Fibroblast of skin of left quadriceps (primary cell): ENCODE data around the gene CLMN.

Source experiments
- DNase-seq, 2 experiments: peaks; one replicate each; pipeline ENCODE4 v3.0.0-alpha.2; 2013; ENCODE audit warnings: low read depth in 2 of 2

The CLMN gene

DNA sequence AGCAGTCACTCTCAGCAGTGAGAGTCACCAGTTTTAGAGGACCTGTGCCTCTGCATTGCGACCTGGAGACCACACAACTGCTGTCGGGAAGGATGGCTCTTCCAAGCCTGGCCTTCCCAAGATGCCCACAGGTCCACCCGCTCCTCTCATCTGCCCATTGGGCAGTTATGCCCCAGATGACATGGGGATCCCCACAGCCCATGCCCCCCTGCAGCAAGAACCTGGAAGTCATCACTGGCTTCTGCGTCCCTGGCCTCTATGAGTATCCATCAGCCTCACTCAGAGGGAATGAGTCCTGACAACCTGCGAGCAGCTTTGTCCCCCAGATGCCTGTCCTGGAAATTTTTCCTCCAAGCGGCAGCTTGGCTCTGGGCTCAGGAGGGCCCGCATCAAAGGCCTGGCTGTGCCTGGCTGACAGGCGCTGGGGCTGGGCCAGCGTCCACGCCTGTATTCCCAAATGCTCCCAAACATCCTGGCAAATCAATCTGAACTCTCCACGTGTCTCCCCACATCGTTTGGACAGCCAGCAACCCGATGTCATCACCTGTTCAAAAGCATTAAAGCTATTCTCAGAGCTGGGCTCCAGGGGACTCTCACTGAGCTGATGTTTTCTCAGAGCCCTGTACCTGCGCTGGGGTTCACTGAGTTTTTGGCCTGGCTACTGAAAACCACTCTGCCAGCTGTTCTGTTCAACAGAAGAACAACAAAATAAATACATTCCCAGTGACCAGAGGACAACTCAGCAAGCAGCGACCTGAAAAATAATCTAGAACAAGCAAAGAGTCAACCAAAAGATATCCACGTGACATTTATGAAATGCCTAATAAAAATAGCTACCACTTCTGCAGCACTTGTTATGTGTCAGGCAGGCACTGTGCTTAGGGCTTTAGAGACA lies 57.8 kb downstream of the CLMN start:
- no peak for DNase-seq

DNA sequence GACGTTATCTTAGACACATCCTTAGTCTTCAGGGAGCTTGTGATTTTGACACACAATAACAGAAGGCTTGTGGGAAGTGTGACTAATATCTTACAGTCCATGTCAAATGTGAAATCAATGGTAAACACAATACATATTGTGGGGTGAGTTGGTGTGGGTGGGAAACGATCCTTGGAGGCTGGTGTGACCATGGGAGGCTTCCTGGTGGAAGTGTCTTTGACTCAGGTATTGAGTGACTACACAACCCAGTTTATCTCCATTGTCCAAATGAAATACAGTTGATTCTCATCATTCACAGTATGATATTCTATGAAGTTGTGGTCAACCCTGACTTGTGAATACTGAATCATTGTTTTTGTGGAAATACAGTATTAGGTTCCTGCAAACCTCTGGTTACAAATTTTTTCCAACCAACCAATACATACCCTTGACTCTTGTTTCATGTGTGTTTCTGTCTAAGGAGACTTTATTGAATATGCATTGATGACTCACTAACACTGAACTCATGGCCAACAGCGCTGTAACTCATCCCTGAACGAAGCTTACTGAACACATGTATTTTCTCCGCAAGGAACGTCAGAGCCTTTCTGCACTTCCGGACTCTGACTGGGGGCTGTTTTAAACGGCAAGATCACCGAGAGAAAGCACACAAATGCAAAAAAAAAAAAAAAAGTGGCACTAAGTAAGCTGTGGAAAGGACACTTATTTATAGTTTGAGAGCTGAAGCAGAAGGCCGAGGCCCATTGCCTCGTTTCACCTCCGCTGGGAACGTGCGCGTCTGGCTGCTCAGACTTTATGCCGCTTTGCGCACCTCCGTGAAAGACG lies 59.0 kb downstream of the CLMN start:
- DNase-seq: peak; percentile 87 to 89

DNA sequence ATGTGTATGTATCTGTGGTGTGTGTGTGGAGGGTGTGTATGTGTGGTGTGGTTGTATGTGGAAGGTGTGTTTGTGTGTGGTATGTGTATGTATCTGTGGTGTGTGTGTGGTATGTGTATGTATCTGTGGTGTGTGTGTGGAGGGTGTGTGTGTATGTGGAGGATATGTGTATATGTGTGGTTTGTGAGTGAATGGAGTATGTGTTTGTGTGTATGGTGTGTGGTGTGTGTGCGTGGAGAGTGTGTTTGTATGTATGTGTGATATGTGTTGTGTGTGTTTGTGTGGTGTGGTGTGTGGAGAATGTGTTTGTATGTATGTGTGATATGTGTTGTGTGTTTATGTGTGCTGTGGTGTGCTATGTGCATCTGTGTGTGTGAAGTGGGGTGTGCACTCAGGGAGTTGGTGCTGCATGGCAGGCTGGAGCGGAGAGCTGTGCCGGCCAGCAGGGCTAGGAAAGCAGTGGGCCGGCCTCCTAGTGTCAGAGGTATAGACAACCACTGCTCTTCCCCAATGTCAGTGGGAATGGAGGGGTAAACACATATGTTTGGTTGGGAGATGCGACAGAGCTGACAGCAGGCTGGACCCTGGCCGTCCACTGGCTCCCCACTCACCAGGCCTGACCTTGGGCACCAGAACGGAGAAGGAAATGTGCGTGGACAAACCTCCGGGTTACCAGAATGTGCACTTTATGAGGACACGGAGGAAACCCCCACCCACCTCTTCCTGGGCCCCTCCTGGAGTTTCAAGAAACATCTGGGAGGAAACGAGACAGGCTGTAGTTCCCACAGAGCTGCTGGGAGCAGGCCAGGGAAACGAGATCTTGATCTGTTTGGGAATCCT lies 60.7 kb downstream of the CLMN start:
- no peak for DNase-seq

DNA sequence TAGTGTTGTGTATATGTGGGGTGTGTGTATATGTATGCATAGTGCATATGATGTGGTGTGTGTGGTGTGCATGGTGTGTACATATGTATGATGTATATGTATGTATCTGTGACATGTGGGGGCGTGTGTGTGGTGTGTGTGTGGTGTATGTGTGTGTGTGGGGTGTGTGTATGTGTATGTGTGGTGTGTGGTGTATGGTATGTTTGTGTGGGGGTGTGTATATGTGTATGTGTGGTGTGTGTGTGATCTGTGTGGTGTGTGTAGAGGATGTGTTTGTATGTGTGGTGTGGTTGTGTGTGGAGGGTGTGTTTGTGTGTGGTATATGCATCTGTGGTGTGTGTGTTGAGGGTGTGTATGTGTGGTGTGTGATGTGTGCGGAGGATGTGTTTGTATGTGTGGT lies 61.6 kb downstream of the CLMN start:
- DNase-seq: no peak

DNA sequence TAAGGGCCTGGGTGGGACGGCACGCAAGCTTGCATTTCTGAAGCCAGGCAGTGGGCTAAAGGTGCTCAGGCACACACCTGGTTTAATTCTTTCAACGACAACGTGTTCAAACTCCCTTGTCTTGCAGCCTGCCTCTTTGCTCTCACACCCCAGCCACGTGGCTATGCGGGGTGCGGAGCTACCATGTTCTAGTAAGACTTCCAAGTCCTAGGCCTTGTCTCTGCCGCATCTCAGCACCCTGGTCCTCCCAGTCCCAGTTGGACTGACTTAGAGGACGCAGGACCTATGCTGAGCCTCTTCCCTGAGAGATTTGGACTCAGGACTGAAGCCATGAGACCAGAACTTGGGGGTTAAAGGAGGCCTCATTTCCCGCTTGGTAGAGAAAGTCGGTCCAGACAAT lies 62.2 kb downstream of the CLMN start:
- DNase-seq: no peak

DNA sequence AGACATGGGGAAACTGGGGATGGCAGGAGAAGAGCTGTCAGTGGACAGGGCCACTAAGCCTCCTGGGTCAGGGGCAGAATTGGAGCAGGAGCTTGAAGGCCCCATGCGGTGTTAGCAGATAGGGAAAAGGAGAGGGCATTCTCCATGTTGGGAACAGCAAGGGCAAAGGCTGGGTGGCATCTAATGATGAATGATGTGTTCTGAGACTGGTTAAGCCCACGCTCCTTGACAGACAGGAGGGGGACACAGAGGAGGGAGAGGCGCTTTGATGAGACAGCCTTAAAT lies 63.0 kb downstream of the CLMN start:
- no peak for DNase-seq

DNA sequence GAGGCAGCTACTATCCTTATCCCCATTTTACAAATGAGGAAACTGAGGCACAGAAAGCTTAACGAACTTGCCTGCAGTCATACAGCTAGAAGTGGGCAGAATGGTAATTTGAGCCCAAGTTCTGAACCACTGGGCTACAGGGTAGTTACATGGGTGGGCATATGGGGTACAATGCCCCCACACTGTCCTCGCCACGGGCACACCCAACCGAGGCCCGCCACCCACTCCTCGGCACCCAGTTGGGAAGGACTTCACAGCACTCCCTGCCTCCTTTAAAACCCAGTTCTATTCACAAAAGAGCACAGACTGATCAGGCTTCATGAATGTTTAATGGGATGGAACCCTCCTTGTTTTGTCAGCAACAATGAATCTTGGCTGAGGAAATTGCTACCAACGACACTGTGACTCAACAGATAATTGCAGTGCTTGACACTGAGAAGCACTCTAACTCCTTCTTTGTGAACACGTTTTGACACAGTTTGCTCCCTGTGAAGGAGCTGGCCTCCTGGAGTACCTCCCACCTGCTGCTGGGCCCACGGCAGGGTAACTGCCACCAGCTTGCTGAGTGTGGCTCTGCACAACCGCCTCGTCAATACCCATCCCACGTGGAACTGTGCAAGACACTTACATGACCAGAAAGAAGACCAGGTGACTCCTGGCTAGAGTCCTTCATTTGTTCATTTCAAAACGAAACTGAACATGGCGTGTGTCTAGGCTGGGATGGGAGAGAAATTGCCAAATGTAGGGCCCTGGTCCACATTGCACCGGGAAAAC lies 63.5 kb downstream of the CLMN start:
- DNase-seq: no peak

DNA sequence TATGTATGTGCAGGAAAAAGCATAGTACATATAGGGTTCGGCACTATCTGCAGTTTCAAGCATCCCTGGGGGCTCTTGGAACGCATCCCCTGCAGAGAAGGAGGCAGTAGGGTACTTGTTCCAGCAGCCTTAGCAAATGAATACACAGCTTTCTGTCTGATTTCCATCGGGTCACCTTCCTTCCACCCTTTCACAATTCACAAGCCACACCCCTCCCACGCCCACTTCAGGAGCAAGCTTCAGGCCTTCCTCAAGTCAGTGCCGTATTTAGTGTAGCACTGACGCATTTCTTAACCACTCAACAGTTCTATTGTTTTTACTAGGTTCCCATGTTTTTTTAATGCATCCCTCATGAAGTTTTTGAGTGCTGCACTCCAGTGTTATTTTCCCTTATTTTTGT lies 64.2 kb downstream of the CLMN start:
- DNase-seq: peak in 1 of 2 experiments; percentile 38

DNA sequence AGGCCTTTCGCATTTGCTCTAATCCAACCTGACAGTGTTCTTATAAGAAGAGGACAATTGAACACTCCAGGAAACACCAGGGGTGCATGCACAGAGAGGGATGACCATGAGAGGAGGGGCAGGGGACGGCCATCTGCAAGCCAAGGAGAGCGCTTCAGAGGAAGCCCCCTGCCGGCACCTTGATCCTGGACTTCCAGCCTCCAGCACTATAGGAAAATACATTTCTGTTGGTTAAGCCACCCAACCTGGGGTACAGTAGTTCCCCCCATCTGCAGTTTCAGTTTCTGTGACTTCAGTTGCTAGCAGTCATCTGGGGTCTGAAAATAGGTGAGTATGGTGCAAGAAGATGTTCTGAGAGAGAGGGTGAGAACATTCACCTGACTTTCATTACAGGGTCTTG lies 64.7 kb downstream of the CLMN start:
- no peak for DNase-seq

DNA sequence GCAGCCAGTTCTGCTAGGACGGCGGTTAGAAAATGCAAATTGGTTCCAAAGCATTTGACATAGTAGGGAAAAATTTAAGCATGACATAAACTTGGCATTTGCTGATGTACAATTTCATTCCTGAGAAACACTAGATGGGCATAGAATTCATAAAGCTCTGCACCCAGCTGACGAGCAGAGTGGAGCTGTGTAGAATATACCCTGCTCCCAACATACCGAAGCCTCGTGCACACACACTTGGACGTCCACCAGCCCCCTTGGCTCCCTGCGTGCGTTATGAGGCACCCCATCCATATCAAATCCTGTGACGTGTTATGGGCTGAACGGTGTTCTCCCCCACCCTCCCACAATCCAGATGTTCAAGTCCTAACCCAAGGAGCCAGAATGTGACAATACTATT lies 65.4 kb downstream of the CLMN start:
- no peak for DNase-seq

DNA sequence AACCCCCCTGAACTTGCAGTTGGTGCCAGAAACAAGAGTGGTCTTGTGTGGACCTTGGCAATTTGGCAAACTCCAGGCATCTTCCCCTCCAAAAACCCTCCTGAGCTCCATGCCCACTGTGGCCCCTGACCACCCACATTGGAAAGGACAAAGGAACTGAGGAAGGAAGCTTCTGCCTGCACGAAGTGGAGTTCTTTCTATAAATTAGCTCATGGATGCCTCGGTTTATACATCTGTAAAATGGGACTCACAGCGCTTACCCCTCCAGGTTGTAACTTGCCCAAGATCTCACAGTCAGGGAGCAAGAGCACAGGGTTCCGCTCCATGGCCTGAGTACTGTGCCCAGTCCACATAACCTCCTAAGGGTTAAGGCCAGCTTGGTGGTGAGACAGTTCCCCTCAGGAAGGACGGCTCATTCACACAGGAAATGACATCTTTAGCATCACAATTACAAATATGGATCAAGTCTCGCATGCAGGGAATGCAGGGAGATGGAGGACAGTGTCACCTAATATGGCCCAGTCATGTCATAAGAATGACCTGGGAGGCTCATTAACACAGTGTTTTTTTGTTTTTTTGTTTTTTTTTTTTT lies 66.6 kb downstream of the CLMN start:
- DNase-seq: no peak

DNA sequence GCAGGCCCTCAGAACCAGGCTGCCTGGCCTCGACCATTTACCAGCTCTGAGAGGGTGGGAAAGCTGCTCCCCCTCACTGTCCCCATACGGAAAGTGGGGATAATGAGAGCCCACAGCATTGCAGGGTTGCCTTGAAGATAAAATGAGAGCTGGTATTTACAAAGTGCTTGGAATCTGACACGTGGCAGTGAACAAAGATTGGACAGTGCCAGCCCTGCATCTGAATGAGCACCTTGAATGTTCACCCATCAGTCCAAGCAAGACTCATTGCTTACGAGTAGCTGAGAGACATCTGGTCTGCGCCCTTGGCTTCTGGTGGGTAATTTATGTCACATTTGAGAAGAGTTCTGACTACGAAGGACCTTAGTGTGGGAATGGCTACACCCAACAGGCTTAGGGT lies 67.5 kb downstream of the CLMN start:
- no peak for DNase-seq

DNA sequence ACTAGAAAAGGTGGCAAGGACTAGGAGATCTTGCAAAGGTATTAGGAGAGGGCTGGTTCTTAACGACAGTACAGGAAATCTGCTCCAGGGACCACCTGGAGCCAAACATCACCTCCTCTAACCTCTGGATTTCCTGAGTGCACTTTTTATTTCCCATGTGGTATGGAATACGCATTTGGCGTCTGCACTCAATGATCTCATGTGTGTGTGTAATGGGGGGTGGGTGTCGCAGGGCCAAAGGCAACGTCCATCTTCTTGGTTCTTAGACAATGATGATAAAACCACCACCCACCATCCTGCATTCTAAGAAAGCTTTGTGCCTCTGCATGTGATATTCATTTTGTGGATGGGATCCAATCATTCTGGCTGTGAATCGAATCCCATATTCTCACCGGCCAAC lies 68.8 kb downstream of the CLMN start:
- DNase-seq: no peak

DNA sequence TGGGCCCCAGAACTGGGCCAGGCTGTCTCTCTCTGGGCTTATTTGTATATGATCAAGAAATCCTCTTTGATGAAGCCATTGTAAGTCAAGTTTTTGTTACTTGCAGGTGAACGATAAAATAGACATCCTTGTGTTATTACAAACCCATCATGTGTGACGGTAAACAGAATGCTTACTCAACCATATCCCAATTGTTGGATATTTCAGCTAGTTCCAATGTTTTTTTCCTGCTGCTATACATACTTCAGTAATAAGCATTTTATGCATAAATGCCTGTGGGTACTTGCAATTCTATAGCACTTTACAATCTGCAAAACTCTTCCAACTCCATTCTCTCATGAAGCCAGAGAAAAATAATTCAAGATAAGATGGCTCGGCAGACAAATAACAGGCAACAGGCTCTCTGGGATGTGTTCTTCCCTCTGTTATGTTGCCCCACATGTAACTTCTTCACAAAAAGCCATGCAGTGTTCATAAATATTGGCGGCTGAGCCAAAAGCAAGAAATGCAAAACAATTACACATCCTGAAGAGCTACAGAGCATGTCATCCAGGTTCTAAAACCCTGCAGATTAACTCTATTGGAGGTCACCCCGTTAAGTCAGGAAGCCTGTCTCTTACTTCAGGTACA lies 69.5 kb downstream of the CLMN start:
- DNase-seq: no peak

DNA sequence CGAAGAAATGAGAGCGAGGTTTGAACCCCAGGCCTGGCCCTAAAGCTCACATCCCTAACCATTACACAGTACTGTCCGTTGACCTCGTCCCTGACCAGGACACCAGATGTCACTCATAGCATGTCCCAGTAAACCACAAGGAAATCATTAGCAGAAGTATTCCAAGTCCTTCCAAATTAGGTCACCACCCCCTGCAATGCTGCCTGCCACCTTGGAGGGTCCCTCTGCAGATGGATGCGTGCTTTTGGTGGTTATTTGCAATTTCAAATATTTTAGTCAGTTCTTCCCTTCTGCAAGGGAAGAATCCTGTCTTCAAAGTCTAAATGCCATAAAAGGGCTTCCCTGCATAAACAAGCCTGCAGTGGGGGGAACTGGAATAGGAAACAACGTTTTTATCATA lies 71.3 kb downstream of the CLMN start:
- peak in 1 of 2 experiments; percentile 49 for DNase-seq

DNA sequence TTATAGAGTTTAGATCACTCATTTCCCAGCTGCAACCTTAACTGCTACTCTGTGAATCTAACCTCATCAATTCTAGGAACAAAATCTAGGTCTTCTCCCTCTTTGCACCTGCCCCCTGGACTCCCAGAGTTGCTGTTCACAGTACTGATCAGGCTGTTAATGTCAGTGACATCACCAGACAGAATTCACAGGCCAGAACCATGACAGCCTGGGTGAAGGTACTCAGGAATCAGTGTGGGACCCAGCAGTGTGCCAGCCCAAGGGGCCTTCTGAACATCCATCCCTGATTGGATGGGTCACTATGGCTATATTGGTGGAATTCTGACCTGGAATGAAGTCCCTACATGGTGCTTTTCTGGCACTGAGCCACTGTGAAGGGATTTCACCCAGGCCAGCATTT lies 72.8 kb downstream of the CLMN start:
- no peak for DNase-seq

DNA sequence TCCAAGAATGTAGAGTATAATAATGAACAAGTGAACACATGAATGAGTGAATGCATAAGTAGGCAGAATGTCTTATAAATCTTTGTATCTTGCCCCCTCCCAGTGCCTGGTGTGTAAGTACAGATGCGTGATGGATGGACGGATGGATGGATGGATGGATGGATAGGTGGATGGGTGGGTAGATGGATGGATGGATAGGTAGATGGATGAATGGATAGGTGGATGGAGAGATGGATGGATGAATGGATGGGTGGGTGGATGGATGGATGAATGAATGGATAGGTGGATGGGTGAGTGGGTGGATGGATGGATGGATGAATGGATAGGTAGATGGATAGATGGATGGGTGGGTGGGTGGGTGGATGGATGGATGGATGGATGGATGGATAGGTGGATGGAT lies 74.4 kb downstream of the CLMN start:
- DNase-seq: no peak

DNA sequence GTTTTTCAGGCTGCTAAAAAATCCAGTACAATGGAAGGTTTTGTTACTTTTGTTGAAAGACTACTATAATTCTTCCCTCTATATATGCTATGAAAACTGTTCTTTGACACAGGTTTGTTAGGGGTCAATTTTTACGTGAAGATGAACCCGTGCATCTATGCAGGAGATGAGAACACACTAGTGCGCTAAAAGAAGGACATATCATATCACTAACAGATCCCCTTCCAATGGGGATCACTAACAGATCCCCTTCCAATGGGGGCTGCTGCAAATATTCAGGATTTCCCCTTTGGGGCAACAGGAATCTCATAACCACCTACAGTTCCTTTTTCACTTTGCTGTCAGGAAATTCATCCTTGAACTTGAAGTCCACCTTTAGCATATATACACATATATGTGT lies 75.1 kb downstream of the CLMN start:
- DNase-seq: no peak

DNA sequence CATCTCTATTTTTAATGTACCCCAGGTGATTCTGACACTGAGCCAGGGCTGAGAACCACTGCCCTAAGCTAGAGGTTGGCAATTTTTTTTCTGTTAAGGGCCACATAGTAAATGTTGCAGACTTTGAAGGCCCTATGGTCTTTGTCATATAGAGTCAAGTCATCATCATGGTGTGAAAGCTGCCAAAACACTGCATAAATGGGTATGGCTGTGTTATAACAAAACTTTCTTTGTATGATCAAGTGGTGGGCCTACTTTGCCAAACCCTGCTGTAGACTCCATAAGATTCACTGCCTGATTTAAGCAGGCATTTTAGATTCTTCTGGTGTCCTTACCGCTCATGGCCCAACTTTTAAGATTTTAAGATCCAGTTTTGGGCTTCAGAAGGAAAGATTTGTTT lies 76.8 kb downstream of the CLMN start:
- DNase-seq: no peak

DNA sequence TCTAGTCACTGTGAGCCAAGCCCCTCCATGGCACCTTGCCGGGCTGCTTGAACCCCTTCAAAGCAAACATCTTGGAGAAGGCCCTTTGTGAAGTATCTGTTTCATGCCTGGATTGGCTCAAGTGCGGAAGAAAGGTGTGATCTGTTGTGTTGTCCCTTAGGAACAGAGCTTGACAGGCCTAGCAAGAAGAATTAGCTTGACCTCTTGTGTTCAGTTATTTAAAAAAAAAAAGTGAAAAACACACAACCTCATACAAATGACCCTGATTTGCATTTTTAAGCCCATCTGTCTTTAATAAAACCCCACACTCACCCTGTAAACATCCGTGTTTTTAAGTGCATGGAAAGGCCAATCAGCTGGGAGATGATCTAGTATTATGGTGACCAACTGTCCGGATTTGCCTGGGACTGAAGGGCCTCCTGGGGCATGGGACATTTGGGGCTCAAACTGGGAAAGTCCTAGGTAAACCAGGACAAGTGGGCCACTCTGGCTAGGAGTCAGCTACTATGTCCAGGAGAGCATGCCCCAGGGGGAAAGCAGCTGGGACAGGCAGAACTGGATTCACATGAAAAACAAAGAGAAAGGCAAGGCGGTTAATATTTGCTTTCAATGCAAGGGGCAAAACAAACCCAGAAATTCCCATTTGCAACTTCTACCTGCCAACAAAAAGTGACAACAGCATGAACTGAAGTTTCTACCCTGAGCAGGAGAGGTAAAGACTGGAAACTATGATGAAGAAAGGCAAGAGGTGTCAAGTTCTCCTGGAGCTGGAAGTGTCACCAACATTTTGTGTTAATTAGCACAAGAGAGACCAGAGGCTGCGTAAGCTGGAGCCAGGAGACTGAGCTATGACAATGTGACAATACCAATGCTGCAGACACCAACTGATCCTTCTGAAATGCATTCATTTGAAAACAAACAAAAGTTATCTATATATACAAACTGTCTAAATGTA lies 78.6 kb downstream of the CLMN start:
- no peak for DNase-seq
